ENCODE measurements around the gene WDR4. TPM values are rescaled to one million over a fixed set of nuclear protein-coding genes. Genes with fewer than 3 reads are reported as not detected.

Gene WDR4
- total and polyA plus RNA-seq, 2 of the 13 experiments (the other 11 are each of a cell fraction or from before 2014, with no cell fraction given): 11.3 to 14.4 TPM

DNA sequence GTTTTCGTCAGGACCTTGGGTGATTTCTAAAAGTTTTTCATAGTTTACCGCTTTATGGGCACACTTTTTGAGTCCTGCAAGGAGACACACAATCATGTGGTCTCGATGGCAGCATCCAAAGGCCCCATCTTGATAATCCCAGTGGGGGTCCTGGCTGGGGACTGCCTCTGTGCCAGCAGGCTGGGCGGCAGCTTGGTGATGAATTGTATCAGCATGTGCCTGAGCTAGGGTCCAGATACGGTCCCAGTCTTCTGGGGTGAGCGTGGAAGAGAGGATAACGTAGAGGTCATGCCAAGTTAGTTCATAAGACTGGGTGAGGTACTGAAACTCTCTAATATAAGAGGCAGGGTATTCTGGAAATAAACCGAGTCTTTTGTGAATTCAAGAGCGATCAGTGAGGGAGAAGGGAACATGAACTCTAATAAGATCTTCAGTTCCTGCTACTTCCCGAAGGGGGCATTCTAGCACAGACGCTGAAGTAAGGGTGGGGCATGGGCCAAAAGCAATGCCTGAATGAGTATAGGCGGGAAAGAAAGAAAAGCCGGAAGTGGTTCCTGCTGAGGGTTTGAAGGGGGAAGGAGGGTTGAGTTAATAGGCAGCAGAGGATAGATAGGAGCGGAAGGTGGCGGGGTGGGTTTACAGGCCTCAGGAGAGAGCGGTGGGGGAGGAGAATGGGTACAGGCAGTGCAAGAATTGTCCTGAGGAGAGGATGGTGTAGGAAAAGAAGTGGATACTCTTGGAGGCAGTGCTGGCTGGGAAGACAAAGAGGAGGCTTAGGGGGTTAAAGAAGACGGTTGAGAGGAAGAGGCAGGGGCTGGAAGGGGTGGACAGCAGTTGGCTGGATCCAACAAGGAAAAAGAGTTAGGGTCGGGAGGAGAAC, 44.5 kb upstream of the WDR4 start:
- peak; percentile 93 for FAIRE-seq
- TF ChIP-seq GABPB1 (CRISPR knock-in tag; IDR thresholded peaks at IDR 0.05) (peak; percentile 44; the same call in 1 of the 2 replicates), NR2F1 (CRISPR knock-in tag; IDR thresholded peaks at IDR 0.05) (no peak), SETDB1 (CRISPR knock-in tag; IDR thresholded peaks at IDR 0.05; ENCODE audit: borderline replicate concordance) (no peak), RAD21 (CRISPR knock-in tag; IDR thresholded peaks at IDR 0.05) (peak; percentile 82), FOXM1 (CRISPR knock-in tag; IDR thresholded peaks at IDR 0.05) (no peak), ERF (CRISPR knock-in tag; IDR thresholded peaks at IDR 0.05) (0 out of 2 replicates have a peak, but pooled peaks have one; percentile 40), IRX3 (CRISPR knock-in tag; IDR thresholded peaks at IDR 0.05; ENCODE audit: borderline replicate concordance, low read depth) (no peak), ZNF891 (CRISPR knock-in tag; IDR thresholded peaks at IDR 0.05) (no peak), ELF3 (CRISPR knock-in tag; IDR thresholded peaks at IDR 0.05) (peak; percentile 26; the same call in 1 of the 2 replicates), SAP130 (CRISPR knock-in tag; IDR thresholded peaks at IDR 0.05; ENCODE audit: low read depth) (0 out of 2 replicates have a peak, but pooled peaks have one; percentile 48)
- TF ChIP-seq, protein P1, sequence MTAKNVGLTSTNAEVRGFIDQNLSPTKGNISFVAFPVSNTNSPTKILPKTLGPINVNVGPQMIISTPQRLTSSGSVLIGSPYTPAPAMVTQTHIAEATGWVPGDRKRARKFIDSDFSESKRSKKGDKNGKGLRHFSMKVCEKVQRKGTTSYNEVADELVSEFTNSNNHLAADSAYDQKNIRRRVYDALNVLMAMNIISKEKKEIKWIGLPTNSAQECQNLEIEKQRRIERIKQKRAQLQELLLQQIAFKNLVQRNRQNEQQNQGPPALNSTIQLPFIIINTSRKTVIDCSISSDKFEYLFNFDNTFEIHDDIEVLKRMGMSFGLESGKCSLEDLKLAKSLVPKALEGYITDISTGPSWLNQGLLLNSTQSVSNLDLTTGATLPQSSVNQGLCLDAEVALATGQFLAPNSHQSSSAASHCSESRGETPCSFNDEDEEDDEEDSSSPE (CRISPR knock-in tag; IDR thresholded peaks at IDR 0.05): peak; percentile 85
- TF ChIP-seq, protein P2, sequence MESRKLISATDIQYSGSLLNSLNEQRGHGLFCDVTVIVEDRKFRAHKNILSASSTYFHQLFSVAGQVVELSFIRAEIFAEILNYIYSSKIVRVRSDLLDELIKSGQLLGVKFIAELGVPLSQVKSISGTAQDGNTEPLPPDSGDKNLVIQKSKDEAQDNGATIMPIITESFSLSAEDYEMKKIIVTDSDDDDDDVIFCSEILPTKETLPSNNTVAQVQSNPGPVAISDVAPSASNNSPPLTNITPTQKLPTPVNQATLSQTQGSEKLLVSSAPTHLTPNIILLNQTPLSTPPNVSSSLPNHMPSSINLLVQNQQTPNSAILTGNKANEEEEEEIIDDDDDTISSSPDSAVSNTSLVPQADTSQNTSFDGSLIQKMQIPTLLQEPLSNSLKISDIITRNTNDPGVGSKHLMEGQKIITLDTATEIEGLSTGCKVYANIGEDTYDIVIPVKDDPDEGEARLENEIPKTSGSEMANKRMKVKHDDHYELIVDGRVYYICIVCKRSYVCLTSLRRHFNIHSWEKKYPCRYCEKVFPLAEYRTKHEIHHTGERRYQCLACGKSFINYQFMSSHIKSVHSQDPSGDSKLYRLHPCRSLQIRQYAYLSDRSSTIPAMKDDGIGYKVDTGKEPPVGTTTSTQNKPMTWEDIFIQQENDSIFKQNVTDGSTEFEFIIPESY (CRISPR knock-in tag; IDR thresholded peaks at IDR 0.05): peak; percentile 39; the same call in 1 of the 2 replicates
- TF ChIP-seq, protein P3, sequence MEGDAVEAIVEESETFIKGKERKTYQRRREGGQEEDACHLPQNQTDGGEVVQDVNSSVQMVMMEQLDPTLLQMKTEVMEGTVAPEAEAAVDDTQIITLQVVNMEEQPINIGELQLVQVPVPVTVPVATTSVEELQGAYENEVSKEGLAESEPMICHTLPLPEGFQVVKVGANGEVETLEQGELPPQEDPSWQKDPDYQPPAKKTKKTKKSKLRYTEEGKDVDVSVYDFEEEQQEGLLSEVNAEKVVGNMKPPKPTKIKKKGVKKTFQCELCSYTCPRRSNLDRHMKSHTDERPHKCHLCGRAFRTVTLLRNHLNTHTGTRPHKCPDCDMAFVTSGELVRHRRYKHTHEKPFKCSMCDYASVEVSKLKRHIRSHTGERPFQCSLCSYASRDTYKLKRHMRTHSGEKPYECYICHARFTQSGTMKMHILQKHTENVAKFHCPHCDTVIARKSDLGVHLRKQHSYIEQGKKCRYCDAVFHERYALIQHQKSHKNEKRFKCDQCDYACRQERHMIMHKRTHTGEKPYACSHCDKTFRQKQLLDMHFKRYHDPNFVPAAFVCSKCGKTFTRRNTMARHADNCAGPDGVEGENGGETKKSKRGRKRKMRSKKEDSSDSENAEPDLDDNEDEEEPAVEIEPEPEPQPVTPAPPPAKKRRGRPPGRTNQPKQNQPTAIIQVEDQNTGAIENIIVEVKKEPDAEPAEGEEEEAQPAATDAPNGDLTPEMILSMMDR (CRISPR knock-in tag; IDR thresholded peaks at IDR 0.05): peak; percentile 84
- TF ChIP-seq, protein P4, sequence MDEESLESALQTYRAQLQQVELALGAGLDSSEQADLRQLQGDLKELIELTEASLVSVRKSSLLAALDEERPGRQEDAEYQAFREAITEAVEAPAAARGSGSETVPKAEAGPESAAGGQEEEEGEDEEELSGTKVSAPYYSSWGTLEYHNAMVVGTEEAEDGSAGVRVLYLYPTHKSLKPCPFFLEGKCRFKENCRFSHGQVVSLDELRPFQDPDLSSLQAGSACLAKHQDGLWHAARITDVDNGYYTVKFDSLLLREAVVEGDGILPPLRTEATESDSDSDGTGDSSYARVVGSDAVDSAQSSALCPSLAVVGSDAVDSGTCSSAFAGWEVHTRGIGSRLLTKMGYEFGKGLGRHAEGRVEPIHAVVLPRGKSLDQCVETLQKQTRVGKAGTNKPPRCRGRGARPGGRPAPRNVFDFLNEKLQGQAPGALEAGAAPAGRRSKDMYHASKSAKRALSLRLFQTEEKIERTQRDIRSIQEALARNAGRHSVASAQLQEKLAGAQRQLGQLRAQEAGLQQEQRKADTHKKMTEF (CRISPR knock-in tag; IDR thresholded peaks at IDR 0.05): 0 out of 2 replicates have a peak, but pooled peaks have one; percentile 25

More for the DNA sequence above, 44.5 kb upstream of the WDR4 start:
- peak; percentile 83 for DNase-seq (ENCODE audit: low spot score)
- CTCF ChIA-PET (ENCODE audit: low intra/inter-chr PET ratio, low total read pairs): no interaction called here
- H3K4me1 ChIP-seq (ENCODE audit: insufficient read depth, low read length): peaks cover 14% of the 10 kb centered on the region
- no peaks in the 10 kb centered on the region for H3K9me3 ChIP-seq (ENCODE audit: low read length)
- peak; percentile 81 for ATAC-seq
- H3K4me3 ChIP-seq (replicated peaks in 1 of 3; ENCODE audit: insufficient read depth in 1 of 3, low read depth in 2 of 3, low read length in 3 of 3): no peak overlapping the region
- H3K9ac ChIP-seq (ENCODE audit: insufficient read depth, low read depth, low read length): no peak overlapping the region
- peaks cover 0 to 1% of the 10 kb centered on the region in 2 experiments; a peak in 2 of 5 replicates for H3K27me3 ChIP-seq (ENCODE audit: control insufficient read depth in 1 of 2, insufficient read depth in 2 of 2, low read length in 2 of 2)
- WGBS (ENCODE audit: low lambda C conversion rate): 43% methylated on average over 18 of the region's 18 CpGs
- no TSS peak for BruUV-seq (replicated peaks)
- no peaks in the 10 kb centered on the region for H3K79me2 ChIP-seq (ENCODE audit: insufficient read depth, low read length)
- no peak overlapping the region for H2AFZ ChIP-seq (ENCODE audit: low read length)
- H4K20me1 ChIP-seq (ENCODE audit: insufficient read depth, low read length): no peaks in the 10 kb centered on the region
- in situ Hi-C loops (cut with HindIII; ENCODE audit: extremely low pct_ligation_motif_present, low pct_unique_long_range_greater_than_20kb) (no loop called here), intact Hi-C loops (cut with micrococcal nuclease; ENCODE audit: unreplicated experiment) (loop anchor here (5.0 kb wide), 1 partner anchor 49 kb away; the partner anchor contains the start of gene PKNOX1)
- peak overlapping the region; percentile 27; the same call in 1 of the 2 replicates for H3K4me2 ChIP-seq (ENCODE audit: low read depth, low read length)
- no peaks in the 10 kb centered on the region for H3K36me3 ChIP-seq (replicated peaks in 1 of 2; ENCODE audit: control insufficient read depth in 1 of 2, insufficient read depth in 2 of 2, low read length in 2 of 2)
- POLR2A ChIA-PET: no interaction called here
- H3K27ac ChIP-seq (ENCODE audit: extremely low read length, insufficient read depth, low read length): no peak overlapping the region

Data from HepG2 (cell line).